ENCODE data around the gene SHISAL1.

- TF ChIP-seq CTCF (IDR thresholded peaks at IDR 0.05; ENCODE audit: low read depth, low read length) (no peak), EZH2phosphoT487 (IDR thresholded peaks at IDR 0.05; ENCODE audit: low read depth) (no peak)
Measured at GRCh38 chr22:44353041-44353440, 40.3 kb upstream of the SHISAL1 start.

Measured in OCI-LY3 (cell line).